Measurements from ENCODE around the gene TSPAN10.
A peak's percentile ranks its signal among the peaks of the same experiment; 100 is the strongest.

Gene TSPAN10

GRCh38 chr17:81635973-81636504 is 957 bp upstream of the TSPAN10 start:
- DNase-seq, result no peak

DNA sequence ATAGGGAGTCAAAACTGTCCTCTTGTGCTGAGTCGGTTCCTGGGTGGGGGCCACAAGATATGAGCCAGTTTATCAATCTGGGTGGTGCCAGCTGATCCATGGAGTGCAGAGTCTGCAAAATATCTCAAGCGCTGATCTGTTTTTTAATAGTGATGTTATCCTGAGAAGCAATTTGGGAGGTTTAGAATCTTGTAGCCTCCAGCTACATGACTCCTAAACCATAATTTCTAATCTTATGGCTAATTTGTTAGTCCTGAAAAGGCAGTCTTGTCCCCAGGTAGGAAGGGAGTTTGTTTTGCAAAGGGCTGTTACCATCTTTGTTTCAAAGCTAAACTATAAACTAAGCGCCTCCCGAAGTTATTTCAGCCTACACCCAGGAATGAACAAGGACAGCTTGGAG is 1.7 kb downstream of the TSPAN10 start:
- DNase-seq, result no peak

DNA sequence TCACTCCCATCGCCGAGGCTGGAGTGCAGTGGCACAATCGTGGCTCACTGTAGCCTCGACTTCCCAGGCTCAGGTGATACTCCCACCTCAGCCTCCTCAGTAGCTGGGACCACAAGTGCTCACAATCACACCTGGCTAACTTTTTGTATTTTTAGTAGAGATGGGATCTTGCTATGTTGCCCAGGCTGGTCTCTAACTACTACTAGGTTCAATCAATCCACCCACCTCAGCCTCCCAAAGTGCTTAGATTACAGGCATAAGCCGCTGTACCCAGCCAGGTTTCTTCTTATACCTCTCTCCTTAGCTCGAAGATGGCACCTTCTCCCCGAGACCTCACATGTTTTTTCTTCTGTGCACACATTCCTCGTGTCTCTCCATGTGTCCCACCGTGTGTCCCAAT is 3.0 kb downstream of the TSPAN10 start:
- DNase-seq, result no peak

DNA sequence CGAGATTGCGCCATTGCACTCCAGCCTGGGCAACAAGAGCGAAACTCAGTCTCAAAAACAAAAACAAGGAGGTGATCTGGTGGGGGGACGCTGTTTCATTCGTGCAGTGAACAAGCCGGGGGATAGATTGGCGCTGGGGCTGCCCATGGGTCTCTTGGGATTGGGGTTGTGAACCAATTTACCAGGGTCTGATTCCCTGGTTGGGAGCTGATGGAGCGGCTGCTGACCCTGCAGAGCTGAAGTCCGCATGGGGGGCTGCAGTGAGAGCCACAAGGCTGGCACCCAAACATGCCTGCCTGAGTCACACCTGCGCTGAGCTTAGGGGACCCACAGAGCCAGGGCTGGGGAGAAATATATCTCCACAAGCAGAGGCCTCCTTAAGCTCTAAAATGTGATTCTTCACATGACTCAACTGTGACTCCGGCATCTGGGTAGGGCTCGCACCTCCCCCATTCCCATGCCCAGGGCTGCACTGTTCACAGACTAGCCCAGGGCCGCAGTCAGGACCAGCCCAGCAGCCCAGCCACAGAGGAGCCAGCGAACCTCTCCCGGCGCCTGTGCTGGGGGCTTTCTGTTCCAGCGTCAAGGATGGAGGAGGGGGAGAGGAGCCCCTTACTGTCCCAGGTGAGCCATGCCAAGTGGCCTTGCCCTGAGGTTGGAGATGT is 5.0 kb downstream of the TSPAN10 start:
- peak; percentile 83 for DNase-seq

GRCh38 chr17:81644496-81644895 is 7.5 kb downstream of the TSPAN10 start:
- no peak for DNase-seq

- DNase-seq, result no peak
Observed at GRCh38 chr17:81644976-81645952, 8.3 kb downstream of the TSPAN10 start.

GRCh38 chr17:81646869-81647600 is 10.0 kb downstream of the TSPAN10 start:
- no peak for DNase-seq

GRCh38 chr17:81647640-81648012 is 10.6 kb downstream of the TSPAN10 start:
- no peak for DNase-seq

DNA sequence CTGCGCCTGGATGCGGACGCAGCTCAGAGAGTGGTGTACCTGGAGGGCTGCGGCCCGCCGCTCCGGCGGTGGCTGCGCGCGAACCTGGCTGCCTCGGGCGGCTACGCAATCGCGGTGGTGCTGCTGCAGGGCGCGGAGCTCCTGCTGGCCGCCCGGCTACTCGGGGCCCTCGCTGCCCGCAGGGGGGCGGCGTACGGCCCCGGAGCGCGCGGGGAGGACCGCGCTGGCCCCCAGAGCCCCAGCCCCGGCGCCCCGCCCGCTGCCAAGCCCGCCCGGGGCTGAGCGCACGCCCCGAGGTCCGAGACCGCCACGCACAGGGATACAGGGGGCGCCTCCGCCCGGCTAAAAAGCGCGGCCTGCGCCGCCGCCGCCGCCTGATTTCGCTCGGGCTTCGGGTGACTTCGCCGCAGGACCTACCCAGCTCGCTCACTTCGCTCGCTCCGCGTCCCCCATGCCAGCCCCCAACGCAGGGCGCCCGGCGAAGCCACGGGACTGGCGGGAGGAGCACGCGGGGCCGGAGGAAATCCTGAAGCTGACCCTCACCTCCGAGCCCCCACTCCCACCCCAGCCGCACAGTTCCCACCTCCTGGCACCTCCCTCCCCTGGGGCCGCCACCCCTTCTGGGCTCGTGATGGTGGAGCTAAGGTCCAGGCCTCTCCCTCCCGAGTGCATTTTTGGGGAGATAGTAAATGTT is 11.2 kb downstream of the TSPAN10 start:
- DNase-seq, result no peak

GRCh38 chr17:81648707-81649085 is 11.7 kb downstream of the TSPAN10 start:
- no peak for DNase-seq

DNA sequence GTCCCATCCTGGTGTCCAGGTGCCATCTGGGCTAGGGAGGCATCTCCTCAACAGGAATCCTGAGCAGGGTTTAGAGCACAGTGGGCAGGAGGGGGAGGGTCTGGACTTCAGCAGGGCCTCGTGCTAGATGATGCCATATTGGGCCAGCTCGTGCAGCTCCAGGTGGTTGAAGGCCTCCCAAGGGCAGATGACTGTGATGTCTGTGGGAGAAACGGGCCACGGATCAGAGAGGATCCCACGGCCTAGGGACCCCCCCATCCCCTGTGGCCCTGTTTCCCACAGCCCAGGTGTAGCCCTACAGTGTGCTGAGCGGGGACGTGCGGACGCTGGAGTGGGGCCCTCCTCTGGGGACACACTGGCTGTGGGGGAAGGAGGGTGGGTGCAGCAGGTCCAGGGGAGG is 14.0 kb downstream of the TSPAN10 start:
- DNase-seq, result no peak

DNA sequence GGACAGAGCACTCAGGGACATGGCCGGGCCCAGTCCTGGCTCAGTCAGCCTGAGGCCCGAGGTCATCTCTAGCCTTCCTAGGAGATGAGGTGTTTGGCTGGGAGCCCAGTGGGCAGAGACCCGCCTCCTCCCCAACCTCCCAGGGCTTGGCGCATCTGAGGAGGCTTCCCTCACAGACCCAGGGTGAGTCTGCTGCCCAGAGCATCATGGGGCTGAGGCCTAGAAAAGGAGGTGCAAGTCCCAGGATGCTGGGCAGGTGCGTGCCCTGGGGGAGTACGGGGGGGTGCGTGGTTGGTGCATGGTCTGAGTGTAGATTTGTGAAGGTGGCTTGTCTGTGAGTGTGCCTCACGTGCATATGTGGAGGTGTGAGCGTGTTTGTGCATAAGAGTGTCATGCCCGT is 14.7 kb downstream of the TSPAN10 start:
- DNase-seq, result peak; percentile 96

- DNase-seq, result no peak
Observed at GRCh38 chr17:81652906-81653771, 16.1 kb downstream of the TSPAN10 start.

- DNase-seq, result no peak
Observed at GRCh38 chr17:81655378-81656117, 18.6 kb downstream of the TSPAN10 start.

GRCh38 chr17:81656118-81656743 is 19.2 kb downstream of the TSPAN10 start, which contains the start of gene PDE6G:
Gene PDE6G (minus strand): TSS chr17:81656542. CDS start chr17:81653305, 3,237 bp downstream.
- no peak for DNase-seq

GRCh38 chr17:81656835-81657234 is 19.8 kb downstream of the TSPAN10 start:
- DNase-seq, result no peak

DNA sequence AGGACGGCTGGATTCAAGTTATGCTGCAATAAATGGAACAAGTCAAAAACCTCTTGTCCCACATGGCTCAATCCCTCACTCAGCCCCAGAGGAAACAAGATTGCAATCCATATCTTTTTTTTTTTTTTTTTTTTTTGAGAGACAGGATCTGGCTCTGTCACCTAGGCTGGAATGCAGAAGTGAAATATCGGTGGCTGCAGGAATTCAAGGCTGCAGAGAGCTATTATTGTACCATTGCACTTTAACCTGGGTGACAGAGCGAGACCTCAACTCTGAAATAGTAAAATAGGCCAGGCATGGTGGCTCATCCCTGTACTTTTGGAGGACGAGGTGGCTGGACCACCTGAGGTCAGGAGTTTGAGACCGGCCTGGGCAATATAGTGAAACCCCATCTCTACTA is 22.0 kb downstream of the TSPAN10 start:
- DNase-seq, result no peak

DNA sequence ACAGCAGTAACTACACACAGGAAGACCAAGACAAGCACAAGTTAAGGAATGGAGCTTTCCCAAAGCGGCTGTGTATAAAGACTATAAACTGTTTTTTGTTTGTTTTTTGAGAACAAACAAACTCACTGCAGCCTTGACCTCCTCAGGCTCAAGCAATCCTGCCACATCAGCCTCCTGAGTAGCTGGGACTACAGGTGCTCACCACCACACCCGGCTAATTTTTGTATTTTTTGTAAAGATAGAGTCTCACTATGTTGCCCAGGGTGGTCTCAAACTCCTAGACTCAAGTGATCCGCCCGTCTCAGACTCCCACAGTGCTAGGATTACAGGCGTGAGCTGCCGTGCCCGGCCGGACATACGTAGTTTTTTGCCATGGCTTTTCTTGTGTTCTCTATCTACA is 23.4 kb downstream of the TSPAN10 start:
- DNase-seq, result no peak

GRCh38 chr17:81662002-81662401 is 25.0 kb downstream of the TSPAN10 start:
- DNase-seq, result no peak

DNA sequence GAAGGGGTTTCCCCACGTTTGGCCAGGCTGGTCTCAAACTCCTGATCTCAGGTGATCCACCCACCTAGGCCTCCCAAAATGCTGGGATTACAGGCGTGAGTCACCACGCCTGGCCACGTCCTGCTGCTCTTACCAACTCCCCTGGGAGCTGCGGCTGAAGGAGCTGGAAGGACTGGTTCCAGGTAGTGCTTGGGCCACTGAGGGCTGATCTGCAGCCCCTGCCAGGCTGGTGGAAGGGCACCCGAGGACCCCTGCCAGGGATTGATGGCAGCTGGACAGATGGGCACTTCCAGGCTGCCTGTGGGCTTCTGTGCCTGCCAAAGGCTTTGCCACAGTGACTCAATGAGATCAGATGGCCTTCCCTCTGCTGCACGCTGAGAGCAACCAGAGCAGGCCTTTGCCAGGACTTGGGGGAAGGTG is 27.1 kb downstream of the TSPAN10 start:
- no peak for DNase-seq
